ENCODE results near the gene VWA5B2.

- TF ChIP-seq EP300 (IDR thresholded peaks at IDR 0.05) (no peak), POLR2AphosphoS5 (IDR thresholded peaks at IDR 0.05) (no peak)
Observed at GRCh38 chr3:184230081-184230602, 757 bp downstream of the VWA5B2 start.
